Heart left ventricle (tissue), 13 donors: ENCODE measurements around the gene ZBTB12.
A peak's percentile ranks its signal among the peaks of the same experiment; 100 is the strongest.
"Not testable (repeated sequence)": the region's sequence is repeated elsewhere in the genome, so short reads cannot be mapped to it uniquely, and the experiment has no call there.

Experiments used
- POLR2A ChIP-seq, 2 donors: fragments of 450-650 bp; IDR thresholded peaks; one replicate each; pipeline ENCODE4 v1.6.1; 2017; ENCODE audit warnings: antibody characterized with exemption in 2 of 2, mild to moderate bottlenecking in 2 of 2, moderate library complexity in 2 of 2
- TF ChIP-seq, protein P1 (sequence below), 12 donors: fragments of 200-600 bp; sonication (generic) in 4 of 12; IDR thresholded peaks; one replicate each; pipeline versions ENCODE4 v1.5.0 to v1.8.0; 2018 to 2022; ENCODE audit warnings: antibody characterized with exemption in 12 of 12, mild to moderate bottlenecking in 5 of 12
- donor health status: ischemic (EF 13 %, LVEDD 7.1; RV severe dilation, severe dysfunction).
- donor health status: DM: no; HTN: yes; CAD: no.
- donor health status: DM: no; HTN: no; CAD: no.
- donor health status: ischemic (EF 25% LVEDD 6.9; RV normal size, moderate dysfunction).
- donor health status: ischemic (EF 25% LVEDD 5.7; RV mildly dilated, moderate dysfunction).
- donor health status: ischemic (EF 35%, LVEDD 5.7; RV mildly dilated, moderate dysfunction).
- donor health status: nonischemic (EF 11% LVEDD 7.7; RV severe dilation, severe dysfunction).
- donor health status: DM: yes; HTN: yes; CAD: no.
- donor health status: PGD.
- donor health status: ischemic (EF 29% LVEDD 5.4; RV normal size, mild dysfunction).
- donor health status: nonischemic (EF 23%, LVEDD 6.1; RV moderate dilation, normal function).

DNA sequence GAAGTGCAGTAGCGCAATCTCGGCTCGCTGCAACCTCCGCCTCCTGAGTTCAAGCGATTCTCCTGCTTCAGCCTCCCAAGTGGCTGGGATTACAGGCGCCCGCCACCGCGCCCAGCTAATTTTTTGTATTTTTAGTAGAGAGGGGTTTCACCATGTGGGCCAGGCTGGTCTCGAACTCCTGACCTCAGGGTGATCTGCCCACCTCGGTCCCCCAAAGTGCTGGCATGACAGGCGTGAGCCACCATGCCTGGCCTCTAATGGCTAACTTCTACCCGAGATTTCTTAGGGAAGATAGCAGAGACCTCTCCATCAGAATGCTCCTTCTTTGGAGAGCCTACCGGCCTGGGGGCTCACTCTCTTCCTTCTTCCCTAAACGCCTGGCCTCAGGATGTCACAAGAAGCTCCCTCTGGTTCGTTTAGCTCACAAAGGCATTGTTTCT, 37.7 kb downstream of the ZBTB12 start:
- TF ChIP-seq, protein P1, sequence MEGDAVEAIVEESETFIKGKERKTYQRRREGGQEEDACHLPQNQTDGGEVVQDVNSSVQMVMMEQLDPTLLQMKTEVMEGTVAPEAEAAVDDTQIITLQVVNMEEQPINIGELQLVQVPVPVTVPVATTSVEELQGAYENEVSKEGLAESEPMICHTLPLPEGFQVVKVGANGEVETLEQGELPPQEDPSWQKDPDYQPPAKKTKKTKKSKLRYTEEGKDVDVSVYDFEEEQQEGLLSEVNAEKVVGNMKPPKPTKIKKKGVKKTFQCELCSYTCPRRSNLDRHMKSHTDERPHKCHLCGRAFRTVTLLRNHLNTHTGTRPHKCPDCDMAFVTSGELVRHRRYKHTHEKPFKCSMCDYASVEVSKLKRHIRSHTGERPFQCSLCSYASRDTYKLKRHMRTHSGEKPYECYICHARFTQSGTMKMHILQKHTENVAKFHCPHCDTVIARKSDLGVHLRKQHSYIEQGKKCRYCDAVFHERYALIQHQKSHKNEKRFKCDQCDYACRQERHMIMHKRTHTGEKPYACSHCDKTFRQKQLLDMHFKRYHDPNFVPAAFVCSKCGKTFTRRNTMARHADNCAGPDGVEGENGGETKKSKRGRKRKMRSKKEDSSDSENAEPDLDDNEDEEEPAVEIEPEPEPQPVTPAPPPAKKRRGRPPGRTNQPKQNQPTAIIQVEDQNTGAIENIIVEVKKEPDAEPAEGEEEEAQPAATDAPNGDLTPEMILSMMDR (IDR thresholded peaks at IDR 0.05), result peak in 1 of 12 donors; percentile 1
- not testable (repeated sequence) for TF ChIP-seq POLR2A (IDR thresholded peaks at IDR 0.05)
